Tibial nerve (tissue), 3 donors: ENCODE measurements around the gene MUSK.

Source experiments
- POLR2A ChIP-seq, 2 donors: fragments of 450-650 bp; IDR thresholded peaks; one replicate each; pipeline ENCODE4 v1.6.1; 2017; ENCODE audit warnings: antibody characterized with exemption in 2 of 2, mild to moderate bottlenecking in 2 of 2, moderate library complexity in 2 of 2
- TF ChIP-seq, protein P1 (sequence below), 5 experiments: fragments of 200-600 bp in 3 of 5; fragments of 450-650 bp in 2 of 5; sonication (generic) in 3 of 5; IDR thresholded peaks; one replicate each; pipeline ENCODE4 v1.5.1; 2016 to 2019; ENCODE audit warnings: antibody characterized with exemption in 5 of 5, mild to moderate bottlenecking in 3 of 5, moderate library complexity in 2 of 5

DNA sequence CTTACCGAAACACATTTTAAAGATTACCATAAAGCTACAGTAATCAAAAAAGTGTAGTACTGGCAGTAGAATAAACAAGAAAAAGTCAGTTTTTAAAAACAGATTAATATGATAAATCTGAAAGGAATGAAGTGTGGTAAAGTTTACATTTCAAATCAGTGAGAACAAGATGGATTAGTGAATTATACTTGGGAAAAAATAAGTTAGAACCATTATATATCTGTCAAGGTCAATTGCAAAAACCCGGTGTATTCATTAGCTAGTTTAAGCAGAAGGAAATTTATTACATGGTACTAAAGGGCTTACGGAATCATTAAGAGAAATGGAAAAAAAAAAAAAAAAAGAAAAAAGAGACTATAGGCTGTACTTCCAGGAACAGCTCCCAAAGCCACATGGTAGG lies 164.3 kb downstream of the MUSK start:
- TF ChIP-seq, protein P1, sequence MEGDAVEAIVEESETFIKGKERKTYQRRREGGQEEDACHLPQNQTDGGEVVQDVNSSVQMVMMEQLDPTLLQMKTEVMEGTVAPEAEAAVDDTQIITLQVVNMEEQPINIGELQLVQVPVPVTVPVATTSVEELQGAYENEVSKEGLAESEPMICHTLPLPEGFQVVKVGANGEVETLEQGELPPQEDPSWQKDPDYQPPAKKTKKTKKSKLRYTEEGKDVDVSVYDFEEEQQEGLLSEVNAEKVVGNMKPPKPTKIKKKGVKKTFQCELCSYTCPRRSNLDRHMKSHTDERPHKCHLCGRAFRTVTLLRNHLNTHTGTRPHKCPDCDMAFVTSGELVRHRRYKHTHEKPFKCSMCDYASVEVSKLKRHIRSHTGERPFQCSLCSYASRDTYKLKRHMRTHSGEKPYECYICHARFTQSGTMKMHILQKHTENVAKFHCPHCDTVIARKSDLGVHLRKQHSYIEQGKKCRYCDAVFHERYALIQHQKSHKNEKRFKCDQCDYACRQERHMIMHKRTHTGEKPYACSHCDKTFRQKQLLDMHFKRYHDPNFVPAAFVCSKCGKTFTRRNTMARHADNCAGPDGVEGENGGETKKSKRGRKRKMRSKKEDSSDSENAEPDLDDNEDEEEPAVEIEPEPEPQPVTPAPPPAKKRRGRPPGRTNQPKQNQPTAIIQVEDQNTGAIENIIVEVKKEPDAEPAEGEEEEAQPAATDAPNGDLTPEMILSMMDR (IDR thresholded peaks at IDR 0.05): no peak
- no peak for TF ChIP-seq POLR2A (IDR thresholded peaks at IDR 0.05)
